ENCODE results near the gene SLC9A3.

DNA sequence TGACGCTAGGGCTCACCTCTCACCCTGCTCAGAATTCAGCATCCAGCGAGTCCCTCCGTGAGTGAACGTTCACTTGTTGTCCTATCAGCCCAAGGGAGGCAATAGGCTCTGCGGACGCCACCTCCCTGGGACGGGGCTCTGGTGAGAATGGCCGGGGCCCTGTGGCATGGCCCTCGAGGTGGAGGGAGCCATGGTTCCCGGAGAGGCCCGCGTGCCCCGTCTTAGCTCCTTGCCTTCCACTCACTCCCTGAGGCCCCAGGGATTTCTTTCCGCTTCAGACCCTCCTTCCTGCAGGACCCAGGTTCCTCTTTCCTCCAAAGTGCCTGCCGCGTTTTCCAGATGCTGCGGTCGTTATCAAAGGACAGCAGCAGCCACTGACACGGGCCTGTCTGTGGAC, 59.8 kb downstream of the SLC9A3 start:
- TF ChIP-seq EZH2 (IDR thresholded peaks at IDR 0.05; ENCODE audit: insufficient read depth, poor library complexity, severe bottlenecking) (no peak), EZH2phosphoT487 (IDR thresholded peaks at IDR 0.05; ENCODE audit: insufficient read depth, low read depth) (no peak)

Data from GM23248 (cell line).